Measurements from ENCODE around the gene SLC25A36. TPM values are rescaled to one million over a fixed set of nuclear protein-coding genes. Genes with fewer than 3 reads are reported as not detected.

SLC25A36 gene
- total and polyA plus RNA-seq, 10 donors: 19.1 to 82.5 (median 54.3) TPM

DNA sequence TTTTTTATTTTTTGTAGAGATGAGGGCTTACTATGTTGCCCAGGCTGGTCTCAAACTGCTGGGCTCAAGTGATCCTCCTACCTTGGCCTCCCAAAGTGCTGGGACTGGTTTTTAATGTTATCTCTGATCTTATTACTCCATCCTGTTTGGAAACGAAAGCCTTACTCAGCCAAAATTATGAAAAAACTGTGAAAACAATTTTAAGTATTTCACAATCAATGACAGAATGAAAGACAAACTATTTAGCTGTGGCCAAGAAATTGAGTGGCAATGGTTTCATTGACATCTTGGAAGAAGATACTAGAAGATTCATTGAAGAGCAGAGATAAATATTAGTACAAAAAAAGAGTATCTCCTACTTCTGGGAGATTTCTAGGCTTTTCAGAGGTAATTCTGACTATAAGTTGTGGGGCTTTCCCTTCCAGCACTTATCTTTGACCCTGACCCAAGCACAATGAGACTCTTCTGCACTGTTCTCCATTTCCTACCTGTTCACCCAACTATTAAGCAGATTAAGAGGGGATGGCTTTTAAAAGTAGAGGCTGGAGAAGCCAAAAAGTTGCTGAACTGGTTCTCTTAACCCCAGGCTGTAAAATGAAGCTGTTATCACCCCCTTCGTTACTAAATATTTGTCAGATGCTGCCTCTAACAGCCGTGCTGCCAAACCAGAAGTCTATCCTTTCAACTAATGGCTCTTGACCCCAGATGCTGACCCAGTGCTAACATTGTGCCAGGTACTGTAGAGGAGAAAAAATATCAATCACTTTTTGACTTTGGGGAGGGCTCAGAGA lies 14.2 kb upstream of the SLC25A36 start:
- H3K36me3 ChIP-seq: no peaks in the 10 kb centered on the region
- no peaks in the 10 kb centered on the region for H3K9me3 ChIP-seq
- no peaks in the 10 kb centered on the region for H3K4me1 ChIP-seq
- intact Hi-C loops (cut with DNase I; ENCODE audit: low total_unique reads): no loop called here
- 52 to 72% (median 55%) methylated on average over 3 of the region's 3 CpGs for WGBS, 5 donors
- no peak overlapping the region for H3K27ac ChIP-seq
- DNase-seq: no peak
- peaks cover 0 to 40% (median 0%) of the 10 kb centered on the region in 7 donors for H3K27me3 ChIP-seq (replicated peaks in 1 of 7)
- H3K4me3 ChIP-seq: no peak overlapping the region
- TF ChIP-seq POLR2A (IDR thresholded peaks at IDR 0.05): no peak
- TF ChIP-seq, protein P1, sequence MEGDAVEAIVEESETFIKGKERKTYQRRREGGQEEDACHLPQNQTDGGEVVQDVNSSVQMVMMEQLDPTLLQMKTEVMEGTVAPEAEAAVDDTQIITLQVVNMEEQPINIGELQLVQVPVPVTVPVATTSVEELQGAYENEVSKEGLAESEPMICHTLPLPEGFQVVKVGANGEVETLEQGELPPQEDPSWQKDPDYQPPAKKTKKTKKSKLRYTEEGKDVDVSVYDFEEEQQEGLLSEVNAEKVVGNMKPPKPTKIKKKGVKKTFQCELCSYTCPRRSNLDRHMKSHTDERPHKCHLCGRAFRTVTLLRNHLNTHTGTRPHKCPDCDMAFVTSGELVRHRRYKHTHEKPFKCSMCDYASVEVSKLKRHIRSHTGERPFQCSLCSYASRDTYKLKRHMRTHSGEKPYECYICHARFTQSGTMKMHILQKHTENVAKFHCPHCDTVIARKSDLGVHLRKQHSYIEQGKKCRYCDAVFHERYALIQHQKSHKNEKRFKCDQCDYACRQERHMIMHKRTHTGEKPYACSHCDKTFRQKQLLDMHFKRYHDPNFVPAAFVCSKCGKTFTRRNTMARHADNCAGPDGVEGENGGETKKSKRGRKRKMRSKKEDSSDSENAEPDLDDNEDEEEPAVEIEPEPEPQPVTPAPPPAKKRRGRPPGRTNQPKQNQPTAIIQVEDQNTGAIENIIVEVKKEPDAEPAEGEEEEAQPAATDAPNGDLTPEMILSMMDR (IDR thresholded peaks at IDR 0.05 in 8 of 11, conservative IDR thresholded peaks at IDR 0.05 in 3 of 11): no peak
- TF ChIP-seq POLR2AphosphoS5 (IDR thresholded peaks at IDR 0.05): no peak

DNA sequence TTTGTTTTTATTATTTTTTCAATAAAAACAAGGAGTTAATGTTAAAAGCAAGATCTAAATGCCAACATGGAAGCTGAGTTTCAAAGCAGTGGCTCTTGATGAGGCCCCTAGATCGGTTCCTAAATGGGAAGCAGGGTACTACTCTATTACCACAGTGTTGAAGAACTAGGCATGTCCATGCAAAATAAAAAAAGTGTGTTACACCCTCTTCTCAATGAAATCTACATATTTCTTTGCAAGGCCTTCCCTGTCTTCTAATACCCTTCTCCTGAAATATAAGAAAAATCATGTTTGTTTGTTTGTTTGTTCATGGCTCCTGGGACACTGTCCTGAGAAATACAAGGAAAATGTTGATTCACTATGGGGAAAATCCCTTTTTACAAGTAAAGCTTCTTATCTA lies 12.2 kb upstream of the SLC25A36 start:
- intact Hi-C loops (cut with DNase I; ENCODE audit: low total_unique reads): no loop called here
- Histone ChIP-seq H3K9me3 (no peaks in the 10 kb centered on the region), H3K4me3 (no peak overlapping the region), H3K27me3 (replicated peaks in 1 of 7) (peaks cover 0 to 50% (median 0%) of the 10 kb centered on the region in 7 donors), H3K36me3 (no peaks in the 10 kb centered on the region), H3K4me1 (no peaks in the 10 kb centered on the region), H3K27ac (no peak overlapping the region)
- WGBS, 5 donors: 73 to 89% (median 81%) methylated on average over 1 of the region's 1 CpG
- TF ChIP-seq, protein P1 (IDR thresholded peaks at IDR 0.05 in 8 of 11, conservative IDR thresholded peaks at IDR 0.05 in 3 of 11): no peak
- TF ChIP-seq POLR2AphosphoS5 (IDR thresholded peaks at IDR 0.05) (no peak), POLR2A (IDR thresholded peaks at IDR 0.05) (no peak)
- DNase-seq: no peak

DNA sequence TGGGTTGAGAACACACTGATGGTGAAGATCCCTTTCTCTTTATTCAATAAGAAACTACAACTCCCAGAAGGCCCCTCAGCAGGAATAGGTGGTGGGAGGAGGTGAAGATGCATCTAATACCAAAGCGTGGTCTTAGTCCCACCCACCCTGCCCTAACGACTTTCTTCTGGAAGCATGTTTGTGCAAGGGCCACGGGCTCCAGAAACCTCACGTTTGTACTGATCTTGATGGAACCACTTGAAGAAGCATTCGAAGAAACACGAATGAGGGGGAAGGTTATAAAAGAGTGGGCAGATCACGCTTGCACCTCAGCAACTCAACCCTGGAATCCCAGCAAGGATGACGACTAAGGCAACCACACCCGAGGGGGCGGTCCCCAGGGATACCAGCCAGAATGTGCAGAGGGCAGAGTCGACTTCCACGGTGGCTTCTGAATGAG lies 10.6 kb upstream of the SLC25A36 start:
- Histone ChIP-seq H3K9me3 (peaks cover 0 to 4% (median 0%) of the 10 kb centered on the region in 8 donors), H3K27me3 (replicated peaks in 1 of 7) (peaks cover 0 to 50% (median 0%) of the 10 kb centered on the region in 7 donors), H3K4me3 (no peak overlapping the region), H3K27ac (no peak overlapping the region), H3K4me1 (no peaks in the 10 kb centered on the region), H3K36me3 (no peaks in the 10 kb centered on the region)
- intact Hi-C loops (cut with DNase I; ENCODE audit: low total_unique reads): no loop called here
- TF ChIP-seq POLR2AphosphoS5 (IDR thresholded peaks at IDR 0.05): no peak
- 20 to 25% (median 21%) methylated on average over 12 of the region's 12 CpGs for WGBS, 5 donors
- no peak for DNase-seq

DNA sequence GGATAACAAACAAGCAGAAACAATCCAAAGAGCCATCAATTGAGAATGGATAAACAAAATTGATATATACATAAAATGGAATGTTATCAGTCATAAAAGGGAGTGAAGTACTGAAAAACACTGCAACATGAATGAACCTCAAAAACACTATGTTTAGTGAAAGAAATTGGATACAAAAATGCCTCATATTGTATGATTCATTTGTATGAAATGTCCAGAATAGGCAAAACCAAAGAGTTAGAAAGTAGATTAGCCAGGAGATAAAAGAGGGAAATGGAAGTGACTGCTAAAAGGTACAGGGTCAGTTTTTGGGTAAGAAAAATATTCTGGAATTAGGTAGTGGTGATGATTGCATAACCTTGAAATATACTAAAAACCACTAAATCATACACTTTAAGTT lies 9.8 kb upstream of the SLC25A36 start:
- H3K27ac ChIP-seq: no peak overlapping the region
- H3K9me3 ChIP-seq: peaks cover 0 to 7% (median 0%) of the 10 kb centered on the region in 8 donors
- TF ChIP-seq POLR2AphosphoS5 (IDR thresholded peaks at IDR 0.05) (no peak), POLR2A (IDR thresholded peaks at IDR 0.05) (no peak)
- TF ChIP-seq, protein P1 (IDR thresholded peaks at IDR 0.05 in 8 of 11, conservative IDR thresholded peaks at IDR 0.05 in 3 of 11): no peak
- no peaks in the 10 kb centered on the region for H3K4me1 ChIP-seq
- intact Hi-C loops (cut with DNase I; ENCODE audit: low total_unique reads): no loop called here
- DNase-seq: no peak
- no peak overlapping the region for H3K4me3 ChIP-seq
- peaks cover 0 to 50% (median 0%) of the 10 kb centered on the region in 7 donors for H3K27me3 ChIP-seq (replicated peaks in 1 of 7)
- H3K36me3 ChIP-seq: no peaks in the 10 kb centered on the region

Data from spleen (tissue), 11 donors.